Activated B cell treated with CpG ODN at 0.5 μM for 24 hours (primary cell): ENCODE results near the gene MYO5A. TPM values are rescaled to one million over a fixed set of nuclear protein-coding genes. Genes with fewer than 3 reads are reported as not detected.

Experiments
- ATAC-seq: fragments of 200-7000 bp; cut with Tn5 transposase; one replicate; pipeline ENCODE4 v1.10.0; 2021; ENCODE audit warnings: low read depth, mild to moderate bottlenecking, moderate library complexity
- CTCF ChIA-PET: fragments of 350-600 bp; sonication (Branson Sonifier 250); formaldehyde crosslinking; loops from one replicate; lab custom pipeline; 2021; ENCODE audit warnings: antibody characterized with exemption; lab: Charles Lee
- POLR2A ChIA-PET: fragments of 350-600 bp; sonication (Branson Sonifier 250); formaldehyde crosslinking; loops from one replicate; lab custom pipeline; 2021; ENCODE audit warnings: antibody characterized with exemption; lab: Charles Lee
- DNase-seq: peaks from one replicate; pipeline ENCODE4 v3.0.0; 2022
- H3K27ac Mint-ChIP-seq: one replicate; pipeline ENCODE4 v1.8.0; 2020; ENCODE audit warnings: mixed read lengths
- H3K27me3 Mint-ChIP-seq: one replicate; pipeline ENCODE4 v1.8.0; 2021; ENCODE audit warnings: mixed read lengths
- H3K36me3 Mint-ChIP-seq: one replicate; pipeline ENCODE4 v1.8.0; 2021; ENCODE audit warnings: low read depth, mixed read lengths
- H3K4me1 Mint-ChIP-seq: one replicate; pipeline ENCODE4 v1.8.0; 2021; ENCODE audit warnings: mixed read lengths
- H3K4me3 Mint-ChIP-seq: one replicate; pipeline ENCODE4 v1.8.0; 2020; ENCODE audit warnings: mild to moderate bottlenecking, mixed read lengths
- H3K9me3 Mint-ChIP-seq: one replicate; pipeline ENCODE4 v1.8.0; 2020; ENCODE audit warnings: mixed read lengths
- intact Hi-C: fragments of 100-400 bp; cut with micrococcal nuclease; formaldehyde crosslinking; loops from one replicate; pipeline ENCODE4 v1.15.1; 2024
- total RNA-seq: library from RNA; stranded (reverse); gene quantifications from 2 replicates; pipeline ENCODE4 v1.2.3, GENCODE V29; 2022
- TF ChIP-seq, protein P1 (sequence below): fragments of 200-600 bp; IDR thresholded peaks from one replicate; pipeline ENCODE4 v1.8.0; 2022; ENCODE audit warnings: antibody characterized with exemption, mild to moderate bottlenecking

Gene MYO5A
- total RNA-seq, 1 donor from 2014 or later, result 49.1 TPM

GRCh38 chr15:52340093-52340492 is 188.6 kb downstream of the MYO5A start:
- ATAC-seq (no peak), DNase-seq (no peak)
- POLR2A ChIA-PET, result no interaction called here
- no peak overlapping the region for H3K4me3 Mint-ChIP-seq
- intact Hi-C loops, result no loop called here
- no peaks in the 10 kb centered on the region for H3K4me1 Mint-ChIP-seq
- CTCF ChIA-PET, result interaction anchor here (0.7 kb wide), 1 partner anchor 27 kb away, joined by 3 read pairs; no protein-coding TSS in a partner anchor
- TF ChIP-seq, protein P1, sequence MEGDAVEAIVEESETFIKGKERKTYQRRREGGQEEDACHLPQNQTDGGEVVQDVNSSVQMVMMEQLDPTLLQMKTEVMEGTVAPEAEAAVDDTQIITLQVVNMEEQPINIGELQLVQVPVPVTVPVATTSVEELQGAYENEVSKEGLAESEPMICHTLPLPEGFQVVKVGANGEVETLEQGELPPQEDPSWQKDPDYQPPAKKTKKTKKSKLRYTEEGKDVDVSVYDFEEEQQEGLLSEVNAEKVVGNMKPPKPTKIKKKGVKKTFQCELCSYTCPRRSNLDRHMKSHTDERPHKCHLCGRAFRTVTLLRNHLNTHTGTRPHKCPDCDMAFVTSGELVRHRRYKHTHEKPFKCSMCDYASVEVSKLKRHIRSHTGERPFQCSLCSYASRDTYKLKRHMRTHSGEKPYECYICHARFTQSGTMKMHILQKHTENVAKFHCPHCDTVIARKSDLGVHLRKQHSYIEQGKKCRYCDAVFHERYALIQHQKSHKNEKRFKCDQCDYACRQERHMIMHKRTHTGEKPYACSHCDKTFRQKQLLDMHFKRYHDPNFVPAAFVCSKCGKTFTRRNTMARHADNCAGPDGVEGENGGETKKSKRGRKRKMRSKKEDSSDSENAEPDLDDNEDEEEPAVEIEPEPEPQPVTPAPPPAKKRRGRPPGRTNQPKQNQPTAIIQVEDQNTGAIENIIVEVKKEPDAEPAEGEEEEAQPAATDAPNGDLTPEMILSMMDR, result no peak
- peaks cover 60% of the 10 kb centered on the region for H3K36me3 Mint-ChIP-seq
- H3K9me3 Mint-ChIP-seq, result no peaks in the 10 kb centered on the region
- no peak overlapping the region for H3K27ac Mint-ChIP-seq
- H3K27me3 Mint-ChIP-seq, result no peaks in the 10 kb centered on the region

GRCh38 chr15:52338891-52339290 is 189.8 kb downstream of the MYO5A start:
- ChIA-PET CTCF (no interaction called here), POLR2A (interaction anchor here (0.6 kb wide), 1 partner anchor 375 kb away, joined by 4 read pairs; no protein-coding TSS in a partner anchor)
- no peaks in the 10 kb centered on the region for H3K9me3 Mint-ChIP-seq
- DNase-seq (no peak), ATAC-seq (no peak)
- TF ChIP-seq, protein P1, result no peak
- H3K27me3 Mint-ChIP-seq, result no peaks in the 10 kb centered on the region
- no peaks in the 10 kb centered on the region for H3K4me1 Mint-ChIP-seq
- peaks cover 60% of the 10 kb centered on the region for H3K36me3 Mint-ChIP-seq
- intact Hi-C loops, result no loop called here
- H3K27ac Mint-ChIP-seq, result no peak overlapping the region
- H3K4me3 Mint-ChIP-seq, result no peak overlapping the region

DNA sequence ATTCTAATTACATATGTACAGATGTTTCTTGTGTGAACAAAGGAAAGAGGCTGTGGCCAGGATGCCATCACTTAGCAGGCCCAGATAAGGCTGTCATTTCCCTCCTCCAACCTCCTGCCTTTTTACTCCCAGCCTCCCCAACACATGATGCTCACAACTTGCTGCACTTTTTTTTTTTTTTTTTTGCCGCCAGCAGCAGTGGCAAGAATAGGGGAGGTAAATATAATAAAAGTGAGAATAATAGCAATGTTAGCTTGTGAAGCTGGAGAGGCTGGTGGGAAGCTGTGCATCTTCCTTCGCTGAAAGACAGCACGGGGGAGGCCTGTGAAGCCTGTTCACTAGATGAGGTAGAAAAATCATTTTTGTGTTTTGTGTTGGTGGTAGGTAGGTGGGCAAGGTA is 190.6 kb downstream of the MYO5A start:
- Mint-ChIP-seq H3K27ac (no peak overlapping the region), H3K4me3 (no peak overlapping the region), H3K4me1 (no peaks in the 10 kb centered on the region), H3K36me3 (peaks cover 58% of the 10 kb centered on the region), H3K27me3 (no peaks in the 10 kb centered on the region), H3K9me3 (no peaks in the 10 kb centered on the region)
- TF ChIP-seq, protein P1, result no peak
- ChIA-PET POLR2A (no interaction called here), CTCF (no interaction called here)
- DNase-seq (no peak), ATAC-seq (no peak)
- intact Hi-C loops, result no loop called here

DNA sequence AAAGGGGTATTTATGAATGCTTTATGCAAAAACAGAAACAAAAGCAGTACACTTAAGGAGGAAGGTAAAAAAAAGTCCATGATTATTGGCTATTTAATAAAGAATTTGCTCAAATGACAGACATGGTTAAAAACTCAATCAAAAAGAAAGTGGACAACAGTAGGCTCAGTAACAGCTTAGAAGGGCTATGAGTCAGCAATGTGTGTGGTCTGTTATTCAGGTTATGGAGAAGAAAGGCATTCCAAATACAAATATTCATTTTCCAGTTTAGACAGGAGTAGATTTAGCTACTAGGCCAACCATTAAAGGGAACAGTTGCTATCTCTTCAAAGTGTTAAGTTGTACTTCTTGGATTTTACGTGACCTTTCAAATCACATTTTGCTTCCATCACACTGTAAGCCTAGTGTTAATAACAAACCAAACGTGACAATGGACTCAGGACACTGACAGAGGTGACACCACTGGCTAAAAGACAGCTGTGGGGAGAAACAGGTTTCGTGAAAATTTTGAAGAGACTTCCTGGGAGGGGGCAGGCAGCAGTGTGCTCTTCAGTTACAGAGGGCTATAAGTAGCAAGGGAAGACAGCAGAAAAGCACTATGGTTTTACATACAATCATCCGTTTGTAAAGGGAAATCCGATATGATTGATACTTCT is 191.4 kb downstream of the MYO5A start:
- Mint-ChIP-seq H3K27ac (no peak overlapping the region), H3K27me3 (no peaks in the 10 kb centered on the region), H3K4me1 (peaks cover 1% of the 10 kb centered on the region), H3K9me3 (no peaks in the 10 kb centered on the region), H3K4me3 (no peak overlapping the region), H3K36me3 (peaks cover 53% of the 10 kb centered on the region)
- TF ChIP-seq, protein P1, result no peak
- CTCF ChIA-PET, result no interaction called here
- DNase-seq (no peak), ATAC-seq (no peak)
- POLR2A ChIA-PET, result no interaction called here
- intact Hi-C loops, result no loop called here

DNA sequence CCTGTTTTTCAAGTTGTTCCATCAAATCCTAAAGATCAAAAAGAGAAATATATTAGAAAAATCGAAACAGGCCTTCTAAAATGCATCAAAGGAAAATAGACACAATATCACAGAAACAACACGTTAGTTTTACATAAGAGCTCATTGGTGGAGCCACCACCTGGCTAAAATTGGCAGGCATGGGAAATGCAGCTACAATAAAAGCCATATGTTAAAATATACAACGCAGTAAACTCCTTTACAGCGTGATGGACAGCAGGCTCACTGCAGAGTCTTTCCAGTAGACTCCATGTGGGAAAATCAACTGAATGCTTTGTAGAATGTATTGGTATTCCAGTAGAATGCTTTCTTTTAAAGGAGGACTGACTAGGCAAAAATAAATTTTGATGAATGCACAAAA is 192.2 kb downstream of the MYO5A start:
- H3K4me3 Mint-ChIP-seq, result no peak overlapping the region
- no peak for DNase-seq

More for the DNA sequence above, 192.2 kb downstream of the MYO5A start:
- H3K4me1 Mint-ChIP-seq, result peaks cover 8% of the 10 kb centered on the region
- CTCF ChIA-PET, result interaction anchor here (0.7 to 1.5 kb wide), 4 partner anchors 74 to 399 kb away, joined by 3 to 4 read pairs (median 3); no protein-coding TSS in a partner anchor
- no peaks in the 10 kb centered on the region for H3K9me3 Mint-ChIP-seq
- H3K27me3 Mint-ChIP-seq, result no peaks in the 10 kb centered on the region
- intact Hi-C loops, result loop anchor here (1.0 kb wide), 1 partner anchor 80 kb away; no protein-coding TSS in a partner anchor
- no peak for ATAC-seq
- TF ChIP-seq, protein P1, result no peak
- H3K36me3 Mint-ChIP-seq, result peaks cover 49% of the 10 kb centered on the region
- POLR2A ChIA-PET, result no interaction called here
- H3K27ac Mint-ChIP-seq, result no peak overlapping the region
